Choroid plexus epithelial cell (primary cell): ENCODE measurements around the gene GASK1A.

Source experiments
- DNase-seq: peaks from one replicate; pipeline ENCODE4 v3.0.0-alpha.2; 2010; ENCODE audit warnings: low read depth
- H3K4me3 ChIP-seq: 2 replicates; pipeline ENCODE4 v1.5.1; 2011; ENCODE audit warnings: low read depth, mild to moderate bottlenecking, control low read depth, low read length, moderate library complexity
- TF ChIP-seq, protein P1 (sequence below): conservative IDR thresholded peaks from 2 replicates; pipeline ENCODE4 v1.5.1; 2011; ENCODE audit warnings: low read depth, mild to moderate bottlenecking, control low read depth, inconsistent platforms, low read length, moderate library complexity

The GASK1A gene

DNA sequence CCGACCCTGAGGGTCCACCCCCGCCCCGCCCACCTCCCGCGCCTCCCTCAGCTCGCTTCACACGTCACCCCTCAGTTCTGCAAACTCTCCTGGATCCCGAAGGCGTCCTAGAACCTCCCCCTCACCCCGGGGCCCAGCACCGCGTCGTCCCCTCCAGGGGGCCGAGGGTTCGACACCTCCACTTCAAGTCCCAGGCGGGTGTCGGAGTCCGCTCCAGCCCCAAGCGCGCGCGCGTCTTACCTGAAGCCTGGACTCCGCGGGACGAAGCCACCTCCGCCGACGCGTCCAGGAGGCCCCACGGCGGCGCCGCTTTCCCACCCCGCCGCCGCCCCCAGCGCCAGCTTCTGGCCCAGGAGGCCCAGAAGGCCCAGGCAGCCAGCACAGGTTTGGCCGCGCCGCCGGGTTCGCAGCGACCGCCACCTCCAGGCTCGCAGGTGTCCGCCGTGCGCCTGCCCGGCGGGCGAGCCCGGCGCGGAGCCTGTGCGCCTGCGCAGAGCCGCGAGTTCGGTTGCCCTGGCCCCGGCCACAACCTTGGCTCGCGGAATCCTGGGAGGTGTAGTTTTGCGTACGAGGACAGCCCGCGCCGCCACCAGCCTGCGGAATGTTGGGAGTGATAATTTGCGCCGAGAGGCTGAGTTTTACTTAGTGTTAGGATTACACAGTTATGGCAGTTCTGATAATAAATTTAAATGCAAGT lies 126.6 kb downstream of the GASK1A start, which contains the start of gene POMGNT2:
Gene POMGNT2, minus strand, starts transcription at position 484 of the 697 bp plus-strand sequence. CDS start 24,648 bp downstream, outside the sequence.
- peak; percentile 81 for DNase-seq
- TF ChIP-seq, protein P1, sequence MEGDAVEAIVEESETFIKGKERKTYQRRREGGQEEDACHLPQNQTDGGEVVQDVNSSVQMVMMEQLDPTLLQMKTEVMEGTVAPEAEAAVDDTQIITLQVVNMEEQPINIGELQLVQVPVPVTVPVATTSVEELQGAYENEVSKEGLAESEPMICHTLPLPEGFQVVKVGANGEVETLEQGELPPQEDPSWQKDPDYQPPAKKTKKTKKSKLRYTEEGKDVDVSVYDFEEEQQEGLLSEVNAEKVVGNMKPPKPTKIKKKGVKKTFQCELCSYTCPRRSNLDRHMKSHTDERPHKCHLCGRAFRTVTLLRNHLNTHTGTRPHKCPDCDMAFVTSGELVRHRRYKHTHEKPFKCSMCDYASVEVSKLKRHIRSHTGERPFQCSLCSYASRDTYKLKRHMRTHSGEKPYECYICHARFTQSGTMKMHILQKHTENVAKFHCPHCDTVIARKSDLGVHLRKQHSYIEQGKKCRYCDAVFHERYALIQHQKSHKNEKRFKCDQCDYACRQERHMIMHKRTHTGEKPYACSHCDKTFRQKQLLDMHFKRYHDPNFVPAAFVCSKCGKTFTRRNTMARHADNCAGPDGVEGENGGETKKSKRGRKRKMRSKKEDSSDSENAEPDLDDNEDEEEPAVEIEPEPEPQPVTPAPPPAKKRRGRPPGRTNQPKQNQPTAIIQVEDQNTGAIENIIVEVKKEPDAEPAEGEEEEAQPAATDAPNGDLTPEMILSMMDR: no peak
- peak within 1 kb of the TSS; percentile 76 for H3K4me3 ChIP-seq

DNA sequence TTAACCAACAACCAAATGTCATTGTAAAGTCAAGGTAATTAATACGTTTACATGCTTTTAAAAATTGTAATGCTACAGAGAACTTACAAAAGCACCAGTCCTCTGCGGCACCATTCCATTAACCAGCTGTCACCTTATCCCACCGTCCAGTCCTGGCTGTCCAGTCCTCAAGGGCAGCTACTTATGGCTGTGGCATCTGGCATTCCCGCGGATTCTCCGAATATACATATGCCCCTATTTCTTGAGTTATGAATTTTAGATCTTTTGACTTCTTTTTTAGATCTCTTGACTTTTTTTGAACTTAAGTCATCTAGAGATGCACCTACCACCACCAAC lies 127.2 kb downstream of the GASK1A start:
- peak overlapping the region; percentile 76 for H3K4me3 ChIP-seq
- no peak for DNase-seq
- TF ChIP-seq, protein P1: no peak
